GM19438 (cell line): ENCODE data around the gene FAM167B.
"Not testable (repeated sequence)": the region's sequence is repeated elsewhere in the genome, so short reads cannot be mapped to it uniquely, and the experiment has no call there.

Experiments used
- ATAC-seq: cut with Tn5 transposase; IDR thresholded peaks from one replicate; pipeline ENCODE4 v1.9.1; 2021; ENCODE audit warnings: low read depth; ENCODE audit not compliant: unreplicated experiment

FAM167B gene

GRCh38 chr1:32255072-32256071 lies 8.3 kb downstream of the FAM167B start:
- ATAC-seq, result no peak

GRCh38 chr1:32256473-32257226 lies 9.6 kb downstream of the FAM167B start:
- no peak for ATAC-seq

GRCh38 chr1:32257227-32257508 lies 10.1 kb downstream of the FAM167B start:
- ATAC-seq, result no peak

- not testable (repeated sequence) for ATAC-seq
Observed at GRCh38 chr1:32263236-32263593, 16.2 kb downstream of the FAM167B start.

GRCh38 chr1:32263744-32264143 lies 16.7 kb downstream of the FAM167B start:
- ATAC-seq, result no peak

- no peak for ATAC-seq
Observed at GRCh38 chr1:32265846-32266245, 18.8 kb downstream of the FAM167B start.

GRCh38 chr1:32266921-32267591 lies 20.0 kb downstream of the FAM167B start:
- no peak for ATAC-seq

GRCh38 chr1:32269744-32270143 lies 22.7 kb downstream of the FAM167B start:
- ATAC-seq, result no peak

- no peak for ATAC-seq
Observed at GRCh38 chr1:32272557-32273390, 25.8 kb downstream of the FAM167B start.

- no peak for ATAC-seq
Observed at GRCh38 chr1:32273391-32274208, 26.6 kb downstream of the FAM167B start.

- no peak for ATAC-seq
Observed at GRCh38 chr1:32274646-32275340, 27.8 kb downstream of the FAM167B start.

GRCh38 chr1:32275424-32275823 lies 28.4 kb downstream of the FAM167B start:
- ATAC-seq, result no peak

- no peak for ATAC-seq
Observed at GRCh38 chr1:32276032-32276782, 29.2 kb downstream of the FAM167B start.

- not testable (repeated sequence) for ATAC-seq
Observed at GRCh38 chr1:32284777-32285176, 37.8 kb downstream of the FAM167B start.

GRCh38 chr1:32285658-32286057 lies 38.6 kb downstream of the FAM167B start:
- no peak for ATAC-seq

GRCh38 chr1:32286763-32287162 lies 39.7 kb downstream of the FAM167B start:
- ATAC-seq, result no peak

GRCh38 chr1:32289256-32289655 lies 42.2 kb downstream of the FAM167B start:
- ATAC-seq, result no peak

- ATAC-seq, result no peak
Observed at GRCh38 chr1:32291145-32291707, 44.2 kb downstream of the FAM167B start.
